A549 (cell line): ENCODE measurements around the gene SFT2D1.

Experiments
- CHD2 ChIP-seq: fragments of 150-350 bp; IDR thresholded peaks from 2 replicates; pipeline ENCODE4 v1.6.1; 2014; ENCODE audit warnings: low read length; ENCODE audit not compliant: partially characterized antibody
- CTCF ChIP-seq: fragments of >200 bp; sonication (Bioruptor Twin); formaldehyde crosslinking; IDR thresholded peaks from 3 replicates; pipeline ENCODE4 v1.5.1; 2016
- TF ChIP-seq, protein P1 (sequence below): fragments of 200-600 bp; sonication (generic); IDR thresholded peaks from 2 replicates; pipeline ENCODE4 v1.6.1; 2016; ENCODE audit warnings: antibody characterized with exemption, mild to moderate bottlenecking, moderate library complexity

DNA sequence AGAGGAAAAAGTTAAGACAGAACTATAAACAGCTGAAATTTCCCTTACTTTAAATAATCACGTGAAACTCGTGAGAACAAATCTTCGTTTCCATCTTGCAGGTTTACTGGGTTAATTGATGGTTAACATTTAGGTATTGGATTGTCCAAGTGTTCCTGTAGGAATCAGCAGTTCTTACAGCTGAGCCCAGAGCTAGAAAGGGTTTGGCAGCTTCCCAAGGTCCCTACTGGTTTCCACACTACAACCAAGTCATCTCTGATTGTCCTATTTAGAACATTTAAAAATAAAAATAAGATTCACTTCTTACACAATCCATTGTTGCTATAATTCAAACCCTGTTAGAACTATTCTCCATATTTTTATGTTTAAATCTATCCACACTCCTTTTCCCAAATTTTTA, 24.6 kb upstream of the SFT2D1 start:
- TF ChIP-seq, protein P1, sequence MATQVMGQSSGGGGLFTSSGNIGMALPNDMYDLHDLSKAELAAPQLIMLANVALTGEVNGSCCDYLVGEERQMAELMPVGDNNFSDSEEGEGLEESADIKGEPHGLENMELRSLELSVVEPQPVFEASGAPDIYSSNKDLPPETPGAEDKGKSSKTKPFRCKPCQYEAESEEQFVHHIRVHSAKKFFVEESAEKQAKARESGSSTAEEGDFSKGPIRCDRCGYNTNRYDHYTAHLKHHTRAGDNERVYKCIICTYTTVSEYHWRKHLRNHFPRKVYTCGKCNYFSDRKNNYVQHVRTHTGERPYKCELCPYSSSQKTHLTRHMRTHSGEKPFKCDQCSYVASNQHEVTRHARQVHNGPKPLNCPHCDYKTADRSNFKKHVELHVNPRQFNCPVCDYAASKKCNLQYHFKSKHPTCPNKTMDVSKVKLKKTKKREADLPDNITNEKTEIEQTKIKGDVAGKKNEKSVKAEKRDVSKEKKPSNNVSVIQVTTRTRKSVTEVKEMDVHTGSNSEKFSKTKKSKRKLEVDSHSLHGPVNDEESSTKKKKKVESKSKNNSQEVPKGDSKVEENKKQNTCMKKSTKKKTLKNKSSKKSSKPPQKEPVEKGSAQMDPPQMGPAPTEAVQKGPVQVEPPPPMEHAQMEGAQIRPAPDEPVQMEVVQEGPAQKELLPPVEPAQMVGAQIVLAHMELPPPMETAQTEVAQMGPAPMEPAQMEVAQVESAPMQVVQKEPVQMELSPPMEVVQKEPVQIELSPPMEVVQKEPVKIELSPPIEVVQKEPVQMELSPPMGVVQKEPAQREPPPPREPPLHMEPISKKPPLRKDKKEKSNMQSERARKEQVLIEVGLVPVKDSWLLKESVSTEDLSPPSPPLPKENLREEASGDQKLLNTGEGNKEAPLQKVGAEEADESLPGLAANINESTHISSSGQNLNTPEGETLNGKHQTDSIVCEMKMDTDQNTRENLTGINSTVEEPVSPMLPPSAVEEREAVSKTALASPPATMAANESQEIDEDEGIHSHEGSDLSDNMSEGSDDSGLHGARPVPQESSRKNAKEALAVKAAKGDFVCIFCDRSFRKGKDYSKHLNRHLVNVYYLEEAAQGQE, result no peak
- TF ChIP-seq CTCF (no peak), CHD2 (no peak)
